Lower lobe of right lung (tissue), 2 donors: ENCODE data around the gene OTOP1. TPM values are rescaled to one million over a fixed set of nuclear protein-coding genes. Genes with fewer than 3 reads are reported as not detected.
"Not testable (repeated sequence)": the region's sequence is repeated elsewhere in the genome, so short reads cannot be mapped to it uniquely, and the experiment has no call there.

Experiments
- ATAC-seq, 2 donors: fragments of 200-7000 bp; cut with Tn5 transposase; one replicate each; pipeline ENCODE4 v1.9.1; 2020 to 2022; ENCODE audit warnings: mild to moderate bottlenecking in 2 of 2, moderate library complexity in 2 of 2
- DNase-seq: peaks from one replicate; pipeline ENCODE4 v3.0.0-alpha.2; 2020
- H3K27ac ChIP-seq: fragments of 200-600 bp; one replicate; pipeline ENCODE4 v1.8.0; 2022
- H3K27me3 ChIP-seq: fragments of 200-600 bp; one replicate; pipeline ENCODE4 v1.8.0; 2022; ENCODE audit warnings: low read depth
- H3K36me3 ChIP-seq: fragments of 200-600 bp; one replicate; pipeline ENCODE4 v1.8.0; 2022; ENCODE audit warnings: mild to moderate bottlenecking
- H3K4me1 ChIP-seq: fragments of 200-600 bp; one replicate; pipeline ENCODE4 v1.8.0; 2022
- H3K4me3 ChIP-seq: fragments of 200-600 bp; one replicate; pipeline ENCODE4 v1.8.0; 2022; ENCODE audit warnings: mild to moderate bottlenecking
- H3K9me3 ChIP-seq: fragments of 200-600 bp; one replicate; pipeline ENCODE4 v1.8.0; 2022
- intact Hi-C: fragments of 100-400 bp; cut with DNase I; formaldehyde crosslinking; loops from one replicate; pipeline ENCODE4 v1.11.0; 2022
- total RNA-seq: library from RNA; stranded (reverse); fragmentation: NEBNext Ultra II Directional; extraction: Animal tissue kit (Norgen Biotek cat#: 25700); gene quantifications from one replicate; pipeline ENCODE4 v1.2.1, GENCODE V29; 2021
- TF ChIP-seq, protein P1 (sequence below): fragments of 200-600 bp; IDR thresholded peaks from one replicate; pipeline ENCODE4 v1.8.0; 2022; ENCODE audit warnings: antibody characterized with exemption, mild to moderate bottlenecking
- donor health status: DM: no; HTN: yes; CAD: no; lungs with severe emphysema.

Gene OTOP1
- total RNA-seq, 1 donor from 2014 or later, result not detected

DNA sequence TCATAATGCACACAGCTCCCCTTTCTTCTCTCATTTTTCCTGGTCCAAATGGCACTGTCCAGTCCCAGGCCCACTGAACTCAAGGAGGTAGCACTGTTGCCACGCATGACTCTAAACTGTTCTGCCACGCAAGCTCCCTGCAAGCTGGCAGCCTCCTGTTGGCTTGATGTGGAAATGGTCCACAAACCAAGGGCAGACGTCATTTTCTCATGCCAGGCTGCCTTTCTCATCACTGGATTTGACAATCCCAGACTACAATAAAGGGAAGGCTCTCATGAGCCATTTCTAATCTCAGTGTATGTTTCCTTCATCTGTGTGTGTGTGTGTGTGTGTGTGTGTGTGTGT, 22.4 kb downstream of the OTOP1 start:
- ATAC-seq, result no peak
- TF ChIP-seq, protein P1, sequence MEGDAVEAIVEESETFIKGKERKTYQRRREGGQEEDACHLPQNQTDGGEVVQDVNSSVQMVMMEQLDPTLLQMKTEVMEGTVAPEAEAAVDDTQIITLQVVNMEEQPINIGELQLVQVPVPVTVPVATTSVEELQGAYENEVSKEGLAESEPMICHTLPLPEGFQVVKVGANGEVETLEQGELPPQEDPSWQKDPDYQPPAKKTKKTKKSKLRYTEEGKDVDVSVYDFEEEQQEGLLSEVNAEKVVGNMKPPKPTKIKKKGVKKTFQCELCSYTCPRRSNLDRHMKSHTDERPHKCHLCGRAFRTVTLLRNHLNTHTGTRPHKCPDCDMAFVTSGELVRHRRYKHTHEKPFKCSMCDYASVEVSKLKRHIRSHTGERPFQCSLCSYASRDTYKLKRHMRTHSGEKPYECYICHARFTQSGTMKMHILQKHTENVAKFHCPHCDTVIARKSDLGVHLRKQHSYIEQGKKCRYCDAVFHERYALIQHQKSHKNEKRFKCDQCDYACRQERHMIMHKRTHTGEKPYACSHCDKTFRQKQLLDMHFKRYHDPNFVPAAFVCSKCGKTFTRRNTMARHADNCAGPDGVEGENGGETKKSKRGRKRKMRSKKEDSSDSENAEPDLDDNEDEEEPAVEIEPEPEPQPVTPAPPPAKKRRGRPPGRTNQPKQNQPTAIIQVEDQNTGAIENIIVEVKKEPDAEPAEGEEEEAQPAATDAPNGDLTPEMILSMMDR, result no peak
- H3K36me3 ChIP-seq, result no peaks in the 10 kb centered on the region
- intact Hi-C loops, result no loop called here
- H3K27me3 ChIP-seq, result peaks cover 6% of the 10 kb centered on the region
- H3K4me3 ChIP-seq, result no peak overlapping the region
- no peaks in the 10 kb centered on the region for H3K9me3 ChIP-seq
- no peaks in the 10 kb centered on the region for H3K4me1 ChIP-seq
- no peak for DNase-seq
- no peak overlapping the region for H3K27ac ChIP-seq

DNA sequence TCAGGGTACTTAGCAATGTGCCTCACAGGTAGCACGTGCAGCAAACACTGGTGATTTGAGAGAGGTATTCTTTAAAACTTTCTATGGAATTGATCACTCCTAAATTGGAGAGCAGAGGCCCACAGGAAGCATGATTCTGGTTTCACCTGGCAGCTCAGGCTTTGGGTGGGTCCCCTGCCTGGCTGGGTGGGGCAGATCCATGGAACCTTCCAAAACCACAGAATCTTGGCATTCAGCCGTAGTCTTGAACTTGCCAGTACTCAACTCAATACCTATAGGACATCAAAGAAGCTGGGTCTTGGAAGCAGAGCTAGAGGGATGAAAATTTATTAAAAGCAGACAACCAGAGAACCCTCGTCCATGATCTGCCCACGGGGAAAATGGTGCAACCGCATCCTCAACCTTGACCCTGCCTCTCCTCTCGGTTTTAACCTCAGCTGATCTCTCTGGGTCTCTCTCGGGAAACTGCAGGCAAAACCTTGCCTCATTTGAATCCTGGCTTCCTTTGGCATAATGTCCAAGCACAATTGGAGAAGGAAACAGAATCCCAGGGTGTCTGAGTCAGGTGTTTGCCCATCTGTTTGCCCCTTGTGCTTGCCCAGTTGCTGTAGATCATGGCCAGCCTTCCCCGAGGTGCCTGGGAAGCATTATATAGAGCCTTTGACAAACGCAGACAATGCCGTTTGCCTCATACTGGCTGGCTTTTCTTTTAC, 22.9 kb downstream of the OTOP1 start:
- H3K27me3 ChIP-seq, result peaks cover 2% of the 10 kb centered on the region
- ATAC-seq, result no peak
- TF ChIP-seq, protein P1, result no peak
- H3K4me1 ChIP-seq, result no peaks in the 10 kb centered on the region
- no peaks in the 10 kb centered on the region for H3K36me3 ChIP-seq
- DNase-seq, result no peak
- intact Hi-C loops, result no loop called here
- no peaks in the 10 kb centered on the region for H3K9me3 ChIP-seq
- no peak overlapping the region for H3K4me3 ChIP-seq
- H3K27ac ChIP-seq, result no peak overlapping the region

- no peaks in the 10 kb centered on the region for H3K36me3 ChIP-seq
- no peaks in the 10 kb centered on the region for H3K9me3 ChIP-seq
- no peak overlapping the region for H3K4me3 ChIP-seq
- H3K27ac ChIP-seq, result no peak overlapping the region
- intact Hi-C loops, result no loop called here
- ATAC-seq (no peak), DNase-seq (no peak)
- H3K27me3 ChIP-seq, result no peaks in the 10 kb centered on the region
- TF ChIP-seq, protein P1, result no peak
- H3K4me1 ChIP-seq, result no peaks in the 10 kb centered on the region
These were observed 24.2 kb downstream of the OTOP1 start for GRCh38 chr4:4202510-4202909.

DNA sequence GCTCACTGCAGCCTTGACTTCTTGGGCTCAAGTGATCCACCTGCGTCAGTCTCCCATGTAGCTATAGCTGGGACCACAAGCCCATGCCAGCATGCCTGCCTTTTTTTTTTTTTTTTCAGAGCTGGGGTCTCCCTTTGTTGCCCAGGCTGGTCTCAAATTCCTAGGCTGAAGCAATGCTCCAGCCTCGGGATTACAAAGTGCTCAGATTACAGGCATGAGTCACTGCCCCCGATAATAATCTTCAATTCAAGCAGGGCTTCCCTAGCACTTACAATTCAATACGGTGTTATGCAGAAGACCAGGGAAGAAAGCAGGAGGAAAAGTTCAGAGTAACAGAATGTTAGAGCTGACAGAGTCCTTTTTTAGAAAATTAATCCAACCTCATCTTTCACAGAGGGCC, 26.1 kb downstream of the OTOP1 start:
- no peak for ATAC-seq
- Histone ChIP-seq H3K27ac (no peak overlapping the region), H3K9me3 (no peaks in the 10 kb centered on the region), H3K27me3 (no peaks in the 10 kb centered on the region), H3K4me1 (no peaks in the 10 kb centered on the region), H3K36me3 (no peaks in the 10 kb centered on the region), H3K4me3 (no peak overlapping the region)
- no peak for DNase-seq
- TF ChIP-seq, protein P1, result no peak
- intact Hi-C loops, result no loop called here

DNA sequence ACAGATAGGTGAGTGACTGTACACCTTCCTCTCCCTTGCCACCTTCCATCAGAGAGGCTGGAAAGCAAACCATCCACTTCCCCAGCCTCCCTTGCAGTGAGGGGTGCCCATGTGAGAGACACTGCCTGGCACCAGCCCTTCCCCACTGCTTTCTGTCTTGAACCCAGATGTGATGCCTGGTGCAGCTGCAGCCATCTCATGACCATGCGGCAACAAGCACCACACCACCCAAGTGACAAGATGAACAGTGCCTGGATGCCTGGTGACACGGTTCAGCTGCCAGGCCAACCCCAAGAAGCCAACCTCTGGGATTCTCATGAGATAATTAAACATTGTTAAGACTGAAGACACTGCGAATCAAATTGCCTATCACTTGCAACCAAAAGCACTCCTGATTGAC, 31.4 kb downstream of the OTOP1 start:
- intact Hi-C loops, result no loop called here
- TF ChIP-seq, protein P1, result no peak
- Histone ChIP-seq H3K4me1 (no peaks in the 10 kb centered on the region), H3K27ac (no peak overlapping the region), H3K9me3 (no peaks in the 10 kb centered on the region), H3K4me3 (no peak overlapping the region), H3K27me3 (no peaks in the 10 kb centered on the region), H3K36me3 (no peaks in the 10 kb centered on the region)
- DNase-seq (no peak), ATAC-seq (no peak)

DNA sequence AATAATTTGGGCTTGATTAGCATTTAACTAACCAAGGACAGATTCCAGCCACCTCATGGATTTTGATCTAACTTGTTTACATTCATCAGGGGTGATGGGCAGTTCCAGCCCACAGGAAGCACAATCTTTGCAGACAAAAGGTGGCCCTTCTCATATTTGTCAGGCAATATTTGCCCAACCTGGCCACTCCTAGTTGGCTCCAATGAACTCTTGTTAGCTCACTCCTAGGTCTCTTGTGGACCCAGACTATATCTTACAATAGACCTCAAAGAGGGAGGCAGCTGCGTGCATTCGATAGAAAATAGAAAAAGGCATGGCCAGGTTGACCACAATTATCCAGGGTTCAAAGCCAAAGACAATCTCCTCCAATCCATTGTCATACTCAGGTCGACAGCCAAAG, 38.2 kb downstream of the OTOP1 start:
- H3K27me3 ChIP-seq, ATAC-seq, H3K9me3 ChIP-seq, H3K36me3 ChIP-seq, intact Hi-C loops, H3K27ac ChIP-seq, DNase-seq, H3K4me1 ChIP-seq, H3K4me3 ChIP-seq: not testable (repeated sequence)
